Smooth muscle cell of the brain vasculature (primary cell): ENCODE measurements around the gene MAP6.

Experiments
- DNase-seq: peaks from one replicate; pipeline ENCODE4 v3.0.0-alpha.2; 2012; ENCODE audit warnings: low read depth, low spot score

MAP6 gene

DNA sequence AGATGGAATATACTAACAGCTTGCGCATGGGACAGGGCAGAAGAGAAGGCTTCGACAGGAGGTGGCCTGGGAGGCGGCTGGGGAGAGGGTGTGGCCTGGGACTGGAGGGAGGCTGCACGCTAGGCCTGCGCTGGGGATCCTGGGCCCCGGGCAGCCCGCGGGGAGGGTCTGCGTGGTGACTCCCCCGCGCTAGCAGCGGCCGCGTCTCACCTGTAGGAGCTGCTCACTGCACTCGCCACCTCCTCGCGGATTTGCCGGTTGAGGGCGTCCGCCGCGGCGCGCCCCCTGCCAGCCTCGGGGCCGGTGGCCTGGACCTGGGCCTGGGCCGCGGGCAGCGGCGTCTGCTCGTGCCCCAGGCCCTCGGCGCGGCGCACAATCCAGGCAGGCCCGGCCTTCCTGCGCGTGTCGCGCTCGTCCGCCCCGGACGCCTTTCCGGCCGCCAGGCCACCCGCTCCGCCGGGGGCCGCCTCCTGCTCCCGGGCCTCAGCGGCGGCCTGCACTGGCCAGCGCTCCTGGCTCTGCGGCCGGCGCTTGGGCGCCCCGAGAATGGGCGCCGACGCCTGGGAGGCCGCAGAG is 1.5 kb downstream of the MAP6 start:
- DNase-seq: no peak

DNA sequence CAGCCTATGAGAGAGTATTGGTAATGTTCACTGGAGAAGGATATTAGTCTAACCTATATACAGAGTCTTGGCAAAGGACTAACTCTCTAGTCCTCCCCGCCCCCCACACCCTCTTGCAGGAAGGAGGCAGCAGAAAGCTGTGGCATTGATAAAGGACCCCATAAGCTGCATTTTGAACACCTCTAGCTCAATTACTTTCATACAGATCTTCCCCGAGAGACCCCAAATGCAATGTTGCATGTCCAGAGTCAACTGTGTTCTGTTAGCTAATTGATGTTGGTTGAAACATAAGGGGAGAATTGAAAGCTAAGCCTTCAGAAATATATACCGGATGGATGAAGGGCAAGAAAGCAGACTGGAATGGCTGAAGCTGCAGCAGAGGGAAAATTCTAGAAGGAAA is 2.8 kb downstream of the MAP6 start:
- DNase-seq: no peak

DNA sequence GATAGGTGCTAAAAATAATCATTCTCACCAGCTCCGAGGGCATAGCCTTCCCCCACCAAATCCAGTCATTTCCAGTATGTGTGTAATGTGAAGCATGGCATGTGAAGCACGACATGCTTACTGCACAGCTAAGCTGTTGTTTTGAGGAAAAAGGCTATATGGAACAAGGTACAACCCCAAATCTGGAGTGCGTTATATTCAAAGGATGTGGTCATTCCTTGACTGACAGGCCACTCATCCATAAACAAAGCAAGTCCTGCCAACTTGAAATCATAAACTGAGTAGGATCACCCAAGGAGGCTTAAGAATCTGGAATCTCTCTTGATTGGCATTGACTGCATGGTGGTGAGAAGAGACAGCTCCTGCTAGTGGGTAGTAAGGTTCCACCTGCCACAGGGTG is 3.7 kb downstream of the MAP6 start:
- no peak for DNase-seq

DNA sequence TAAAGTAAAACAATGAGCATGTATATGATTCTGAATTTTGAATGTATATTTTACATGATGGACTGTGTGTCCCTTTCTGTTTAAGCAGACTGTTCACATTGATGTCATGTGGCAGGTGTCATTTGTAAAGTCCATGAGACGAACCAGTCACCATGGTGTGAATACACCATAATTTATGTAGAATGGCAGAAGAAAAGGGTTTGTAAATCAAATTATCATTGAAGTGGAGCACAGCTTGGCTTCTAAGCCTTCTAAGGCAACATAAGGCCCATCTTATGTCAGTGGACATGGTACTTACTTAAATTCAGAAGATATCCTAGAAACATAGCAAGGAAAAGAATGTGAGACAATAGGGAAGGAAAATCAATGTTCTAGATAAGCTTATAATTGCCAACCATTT is 4.4 kb downstream of the MAP6 start:
- no peak for DNase-seq

DNA sequence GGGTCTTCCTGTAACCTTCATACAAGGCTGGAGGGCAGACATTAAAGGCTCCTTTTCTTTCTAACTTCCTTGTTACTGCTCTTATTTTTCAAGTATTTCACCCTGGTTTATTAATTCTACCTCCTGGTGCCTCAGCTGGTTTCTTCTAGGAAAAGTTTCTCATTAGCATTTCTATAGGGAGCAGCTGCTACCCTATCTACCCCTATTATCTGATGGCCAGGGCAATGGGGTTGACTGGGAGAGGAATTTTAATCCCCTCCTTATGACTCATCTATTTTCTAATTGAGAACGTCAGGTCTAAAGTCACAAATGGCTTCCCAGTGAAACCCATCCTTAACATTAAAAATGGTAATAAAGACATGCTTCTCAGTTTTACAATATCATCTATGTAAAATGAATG is 5.0 kb downstream of the MAP6 start:
- DNase-seq: no peak

DNA sequence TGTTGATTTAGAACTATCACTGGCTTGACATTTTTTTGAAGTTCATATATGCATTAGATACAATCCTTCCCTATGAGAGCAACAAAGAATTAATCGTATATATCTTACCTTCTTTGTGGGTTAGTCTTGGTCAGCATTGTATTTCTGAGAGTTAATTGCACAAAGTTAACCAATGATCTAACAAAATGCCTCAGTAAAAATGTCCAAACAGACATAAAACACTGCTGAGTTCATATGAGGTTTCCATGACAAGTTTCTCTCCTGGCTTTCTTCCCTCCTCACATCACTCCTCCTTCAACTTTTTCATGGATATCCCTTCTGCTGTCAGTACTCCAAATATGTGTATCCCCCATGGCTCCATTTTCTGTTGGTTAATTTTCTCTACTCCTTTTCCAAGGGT is 9.0 kb downstream of the MAP6 start:
- no peak for DNase-seq

DNA sequence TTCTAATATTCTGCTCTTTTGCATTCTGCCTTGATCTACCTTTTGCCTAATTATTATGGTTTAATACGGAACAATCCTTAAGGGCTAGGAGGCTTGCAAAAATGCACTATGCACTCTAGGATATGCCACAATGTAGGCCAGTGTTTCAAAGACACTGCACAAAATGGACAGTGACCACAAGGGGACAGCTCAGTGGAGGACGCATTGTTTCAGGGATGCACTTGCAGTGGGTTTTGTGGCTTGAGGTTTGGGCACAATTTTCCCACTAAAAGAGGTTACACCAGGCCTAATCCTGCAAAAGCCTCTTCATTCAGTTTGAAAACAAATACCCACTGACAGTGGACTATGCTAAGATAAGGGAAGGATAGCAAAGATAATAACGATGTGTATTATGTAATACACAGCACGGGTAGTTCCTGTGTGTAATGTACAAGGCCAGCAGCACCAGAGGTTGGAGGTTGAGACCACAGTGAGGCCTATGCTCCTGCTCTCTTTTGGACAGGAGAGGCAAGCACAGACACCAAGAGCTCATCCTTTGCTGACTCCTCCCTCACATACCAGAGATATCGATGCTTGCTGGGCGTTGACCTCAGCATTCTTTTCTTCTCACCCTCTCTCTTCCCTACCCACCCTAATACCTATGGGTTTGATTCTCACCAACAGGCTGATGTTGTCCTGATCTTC is 12.7 kb downstream of the MAP6 start:
- DNase-seq: no peak

DNA sequence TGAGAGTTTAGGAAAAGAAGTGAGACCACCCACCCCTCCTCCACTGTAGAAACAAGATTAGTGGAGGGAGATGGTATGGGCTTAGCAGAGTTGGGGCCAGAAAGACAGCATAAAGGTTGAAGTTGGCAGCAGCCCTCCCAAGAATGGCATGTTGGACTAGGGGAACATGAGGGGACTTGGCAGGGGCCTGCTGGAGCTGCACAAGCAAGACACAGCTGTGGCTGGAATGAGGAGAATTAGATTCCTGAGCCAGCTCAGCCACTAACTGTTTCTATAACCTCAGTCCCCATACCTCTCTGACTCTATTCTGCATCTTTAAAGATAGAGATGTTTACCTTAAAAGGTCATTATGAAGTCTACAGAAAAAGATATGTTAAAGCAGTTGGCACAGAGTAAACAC is 13.2 kb downstream of the MAP6 start:
- no peak for DNase-seq

DNA sequence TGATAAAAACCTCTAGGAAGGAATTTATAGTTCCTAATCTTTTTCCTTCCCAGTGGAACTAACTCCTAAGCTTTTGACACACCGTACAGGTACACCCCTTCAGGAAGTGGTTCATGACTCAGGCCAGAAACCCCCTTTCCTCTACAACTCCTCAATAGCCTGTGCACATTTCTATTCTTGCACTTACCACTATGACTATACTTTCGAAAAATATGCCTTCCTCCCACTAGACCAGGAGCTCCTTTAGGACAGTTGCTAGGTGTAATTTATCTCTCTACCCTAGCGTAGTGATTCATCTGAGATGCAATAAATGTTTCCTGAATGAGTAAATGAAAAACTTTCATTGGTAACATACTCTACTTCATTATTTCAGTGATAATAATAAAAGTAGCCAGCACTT is 14.5 kb downstream of the MAP6 start:
- no peak for DNase-seq

DNA sequence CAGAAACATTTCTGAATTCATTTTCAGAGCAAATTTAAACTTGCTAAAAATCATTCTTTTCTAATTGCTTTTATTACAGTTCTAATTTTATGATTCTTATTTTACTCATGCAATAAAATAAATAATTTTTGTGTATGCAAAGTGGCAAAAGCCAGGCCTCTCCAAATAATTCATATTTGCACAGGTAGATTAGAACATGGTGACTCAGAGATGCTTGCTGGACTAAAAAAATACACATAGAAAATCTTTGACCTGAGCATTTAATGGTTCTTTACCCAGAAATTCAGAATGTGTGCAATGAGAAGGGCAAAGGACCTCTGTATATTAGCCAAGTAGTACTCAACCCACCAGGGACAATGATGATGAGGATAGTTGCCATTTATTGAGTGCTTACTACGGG is 15.3 kb downstream of the MAP6 start:
- no peak for DNase-seq

DNA sequence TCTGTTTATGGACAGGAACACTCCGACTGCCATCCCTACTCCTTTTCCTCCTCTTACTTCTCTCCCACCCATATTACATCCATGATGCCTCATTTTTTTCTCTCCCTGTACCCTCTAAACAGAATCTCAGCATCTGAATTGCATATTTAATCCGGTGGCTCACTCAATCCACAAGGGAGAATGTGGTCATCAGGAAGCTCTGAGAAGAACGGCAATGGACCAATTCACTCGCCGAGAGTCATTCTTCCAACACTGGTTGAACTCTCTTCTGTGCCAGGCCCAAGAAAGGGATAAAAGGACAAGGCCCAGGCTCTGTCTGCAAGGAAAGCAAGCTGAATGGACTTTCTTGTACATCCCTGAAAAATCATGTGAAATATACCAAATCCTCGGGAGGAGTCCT is 15.9 kb downstream of the MAP6 start:
- DNase-seq: no peak

DNA sequence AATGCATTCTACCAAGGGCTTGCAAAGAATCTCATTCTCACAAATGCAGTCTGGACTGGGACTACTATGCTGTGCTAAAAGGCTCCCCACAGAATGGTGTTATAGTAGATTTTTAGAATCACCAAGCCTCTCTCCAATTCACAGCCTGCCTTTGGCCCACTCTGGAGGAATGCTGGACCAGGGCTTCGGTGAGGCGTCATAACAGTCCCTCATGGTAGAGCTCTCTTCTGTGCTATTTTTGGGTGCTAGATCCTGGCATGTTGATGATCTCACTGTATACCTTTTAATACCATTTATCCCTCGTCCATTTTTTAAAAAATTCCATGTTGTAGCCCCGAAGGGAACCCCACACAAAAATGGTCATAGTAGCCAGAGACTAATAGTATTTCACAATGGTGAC is 17.6 kb downstream of the MAP6 start:
- DNase-seq: no peak

DNA sequence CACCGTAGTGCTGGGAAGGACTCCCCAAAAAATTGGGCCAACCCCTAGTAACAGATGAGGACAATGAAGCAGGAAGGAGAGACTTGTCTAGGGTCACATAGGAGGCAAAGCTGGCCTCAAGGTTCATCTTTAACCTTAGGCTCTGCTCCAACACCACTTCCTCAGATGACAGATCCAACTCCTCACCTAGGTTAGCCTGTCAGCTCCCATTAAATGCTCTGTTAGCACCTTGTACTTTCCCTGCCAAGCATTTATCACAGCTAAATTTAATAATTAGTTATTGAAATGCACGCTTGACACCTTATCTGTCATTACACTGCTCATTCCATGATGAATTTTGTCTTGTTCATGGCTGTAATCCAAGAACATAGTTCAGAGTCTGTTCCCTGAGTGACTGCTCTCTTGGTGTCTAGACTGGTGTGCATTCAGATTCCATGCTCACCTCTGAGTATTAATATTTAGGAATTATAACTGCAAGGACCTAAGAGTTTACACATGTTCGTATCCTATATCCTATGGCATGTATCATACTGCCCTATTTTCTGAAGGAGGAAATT is 18.6 kb downstream of the MAP6 start:
- DNase-seq: no peak

DNA sequence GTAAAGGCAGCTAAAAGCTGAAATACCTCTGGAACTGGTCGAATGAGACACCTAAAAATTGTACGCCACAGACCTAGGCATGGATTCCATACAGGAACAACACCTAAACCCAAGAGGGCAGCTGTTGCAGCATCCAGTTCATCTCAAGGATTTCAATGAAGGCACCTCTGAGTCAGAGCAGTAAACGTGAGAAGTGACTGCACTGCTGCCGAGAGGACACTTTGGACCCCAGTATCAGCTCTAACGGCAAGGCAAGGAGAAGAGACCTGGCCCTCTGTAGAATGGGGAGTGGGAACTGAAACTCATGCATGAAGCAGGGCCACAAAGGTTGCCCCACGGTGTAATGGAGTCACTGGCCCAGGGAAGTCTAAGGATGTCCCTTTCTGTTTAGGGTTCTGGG is 23.9 kb downstream of the MAP6 start:
- DNase-seq: no peak

DNA sequence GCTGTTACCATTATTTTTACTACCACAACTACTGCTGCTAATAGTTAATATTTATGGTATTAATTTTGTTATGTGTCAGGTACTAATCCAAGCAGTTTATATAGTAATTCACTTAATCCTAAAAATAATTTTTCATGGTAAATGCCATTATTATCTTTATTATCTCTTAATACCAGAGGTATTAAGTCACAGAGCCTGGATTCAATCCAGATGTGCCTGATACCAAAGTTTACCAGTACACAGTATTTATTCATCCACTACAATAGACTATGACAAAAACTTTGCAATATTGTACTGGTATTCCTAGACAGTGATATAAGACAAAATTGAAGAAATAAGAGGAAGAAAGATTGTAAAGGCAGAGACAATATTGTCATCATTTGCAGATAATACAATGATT is 24.5 kb downstream of the MAP6 start:
- DNase-seq: no peak

DNA sequence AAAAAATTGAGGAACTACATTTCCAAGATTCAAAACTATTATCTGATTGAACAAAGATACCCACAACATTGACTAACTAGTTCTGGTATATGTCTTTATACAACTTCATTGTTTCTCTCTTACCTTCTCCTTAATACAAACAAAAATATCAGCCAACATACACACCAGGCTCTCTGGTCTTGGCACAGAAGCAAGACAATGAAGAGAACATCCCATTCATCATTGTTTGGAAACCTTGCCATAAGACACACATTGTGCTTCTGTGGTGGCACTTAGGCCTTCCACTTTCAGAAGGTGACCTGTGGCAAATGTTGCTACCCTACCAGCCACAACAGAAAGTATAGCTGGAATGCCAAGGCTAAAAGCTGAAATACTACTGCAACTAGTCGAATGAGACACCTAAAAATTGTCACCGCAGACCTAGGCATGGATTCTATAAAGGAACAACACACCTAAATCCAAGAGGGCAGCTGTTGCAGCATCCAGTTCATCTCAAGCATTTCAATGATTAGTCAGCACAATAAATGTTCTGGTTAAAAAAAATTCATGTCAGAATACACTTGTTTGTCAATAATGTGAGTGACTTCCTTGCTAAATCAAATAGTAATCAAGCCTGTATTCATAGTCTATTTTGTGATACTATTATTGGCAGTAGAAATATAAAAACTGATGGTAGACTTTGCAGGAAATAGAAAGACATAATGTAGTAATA is 26.3 kb downstream of the MAP6 start:
- no peak for DNase-seq

DNA sequence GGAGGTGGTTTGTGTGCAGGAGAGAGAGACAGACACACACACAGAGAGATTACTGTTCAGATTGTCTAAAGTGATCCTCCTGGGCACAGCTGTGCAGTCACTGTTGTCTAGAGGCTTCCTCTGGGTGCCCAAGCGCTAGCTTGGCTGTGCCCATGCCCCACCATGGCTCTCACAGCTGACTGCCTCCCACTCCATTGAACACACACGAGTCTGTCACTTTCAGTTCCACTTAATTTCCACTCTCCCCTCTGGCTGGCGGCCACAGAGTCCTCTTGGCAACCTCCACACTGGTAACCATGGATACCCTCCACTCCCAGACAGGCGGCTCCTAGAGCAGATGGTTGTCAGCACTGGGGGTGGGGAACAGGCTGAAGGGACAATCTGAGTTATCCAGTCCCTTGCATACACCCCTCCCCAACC is 29.1 kb downstream of the MAP6 start:
- no peak for DNase-seq

DNA sequence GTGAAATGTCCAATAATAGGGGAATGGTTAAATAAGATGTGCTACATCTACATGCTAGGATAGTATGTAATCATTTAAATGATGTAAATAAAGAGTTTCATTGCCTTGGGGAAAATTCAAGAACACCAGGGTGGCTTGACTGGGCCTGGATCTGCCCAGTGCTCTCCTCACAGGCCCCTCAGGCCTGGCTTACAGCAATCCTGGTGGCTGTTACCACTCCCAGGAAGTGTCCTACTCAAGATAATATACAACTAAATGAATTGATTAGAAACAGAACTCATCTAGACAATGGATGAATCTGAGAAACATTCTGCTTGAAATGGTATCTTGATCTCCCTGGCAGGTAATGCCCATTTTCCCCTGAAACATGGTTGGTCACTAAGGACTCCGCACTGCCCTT is 30.8 kb downstream of the MAP6 start:
- no peak for DNase-seq

DNA sequence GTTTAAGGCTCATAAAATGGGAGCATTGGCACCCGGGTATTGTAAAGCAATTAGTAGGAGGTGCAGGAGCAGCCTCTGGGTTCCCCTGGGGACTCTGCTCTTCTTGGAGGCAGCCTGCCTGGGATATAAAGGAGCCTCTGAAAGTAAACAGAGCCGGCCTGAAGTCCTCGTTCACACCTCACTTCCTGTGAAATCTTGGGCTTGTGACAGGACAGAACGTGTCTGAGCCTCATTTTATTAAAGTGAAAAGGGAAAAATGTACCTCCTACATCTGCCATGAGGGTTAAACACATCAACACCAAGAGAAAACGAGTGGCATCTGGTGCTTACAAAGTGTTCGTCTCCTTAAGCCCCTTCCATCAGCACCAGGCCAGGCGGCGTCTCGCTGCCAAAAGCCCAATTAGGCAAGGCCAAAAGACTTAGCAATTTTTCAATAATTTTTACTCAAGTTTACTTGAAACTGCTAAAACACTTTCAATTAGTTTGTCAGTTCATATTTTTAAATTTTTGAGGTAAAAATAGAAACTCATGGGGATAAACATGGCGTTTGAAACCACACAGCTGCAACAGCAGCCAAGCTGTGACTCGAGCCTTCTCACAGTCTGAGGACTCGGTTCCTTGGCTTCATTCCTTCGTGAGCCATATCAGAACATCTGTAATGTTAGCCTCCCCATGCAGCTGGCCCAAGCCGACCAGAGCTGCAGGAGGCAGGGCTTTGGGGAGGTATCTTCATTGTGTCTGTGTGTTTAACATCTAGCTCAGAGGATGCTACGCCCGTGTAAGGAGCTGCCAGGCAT is 33.6 kb downstream of the MAP6 start:
- DNase-seq: no peak

DNA sequence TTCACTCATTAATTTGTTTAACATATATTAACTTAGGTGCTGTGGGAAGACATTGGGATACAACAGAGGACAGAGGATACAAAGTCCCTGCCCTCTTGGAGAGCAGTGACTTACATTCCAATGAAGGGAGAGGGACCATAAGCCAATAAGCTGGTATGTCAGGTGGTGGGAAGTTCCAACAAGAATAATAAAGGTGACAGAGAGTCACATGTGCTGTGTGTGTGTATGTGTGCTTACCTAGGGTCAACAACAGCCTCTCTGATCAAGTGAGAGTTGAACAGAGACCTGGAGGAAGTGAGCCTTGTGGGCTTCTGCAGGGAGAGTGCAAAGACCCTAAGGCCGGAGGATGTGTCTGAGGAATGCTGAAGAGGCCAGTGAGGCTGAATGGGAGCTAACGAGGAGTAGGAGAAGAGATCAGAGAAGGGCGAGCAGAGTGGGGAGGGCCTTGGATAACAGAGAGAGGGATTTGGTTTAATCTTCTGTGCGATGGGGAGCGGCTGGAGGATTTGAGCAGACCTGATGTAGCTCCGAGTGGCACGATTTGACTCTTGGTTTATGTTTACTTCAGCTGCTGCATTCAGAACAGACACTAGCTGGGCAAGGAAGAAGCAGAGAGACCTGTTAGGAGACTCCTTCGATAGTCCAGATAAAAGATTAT is 35.3 kb downstream of the MAP6 start:
- DNase-seq: no peak

DNA sequence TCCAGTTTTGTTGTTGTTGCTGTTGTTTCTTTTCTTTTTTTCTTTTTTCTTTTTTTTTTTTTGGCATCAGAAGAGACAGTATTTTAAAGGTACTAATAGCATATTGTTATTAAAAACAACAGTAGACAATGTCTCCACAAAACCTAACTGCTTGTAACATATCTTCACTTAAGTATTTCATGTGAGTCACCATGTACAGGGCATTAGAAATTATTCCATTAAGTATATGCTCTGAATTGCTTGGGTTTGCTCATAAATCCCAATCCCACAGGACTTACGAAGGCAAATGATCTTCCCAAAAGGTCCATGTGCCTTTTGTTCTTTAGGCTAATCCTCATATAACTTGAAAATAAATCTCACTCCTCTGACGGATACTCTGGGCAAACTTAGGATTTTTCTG is 35.9 kb downstream of the MAP6 start:
- no peak for DNase-seq

DNA sequence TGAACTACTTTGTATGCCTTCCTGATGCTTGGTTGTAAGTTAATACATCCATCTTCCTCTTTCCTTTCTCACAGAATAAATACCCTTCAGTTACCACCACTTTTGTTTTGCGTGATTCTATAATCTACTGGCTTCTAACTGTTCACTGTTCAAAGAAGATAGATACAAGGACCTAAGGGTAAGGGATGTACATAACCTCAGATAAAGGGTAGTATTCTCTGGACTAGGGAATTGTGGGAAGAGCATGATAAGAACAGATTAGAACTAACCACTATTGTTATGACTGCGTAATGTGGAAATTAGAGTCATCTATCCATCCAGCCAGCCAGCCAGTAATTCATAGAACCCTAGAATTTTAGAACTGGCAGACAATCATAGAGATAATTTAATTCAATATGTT is 36.4 kb downstream of the MAP6 start:
- DNase-seq: no peak
